ENCODE data around the gene PFKM.

DNA sequence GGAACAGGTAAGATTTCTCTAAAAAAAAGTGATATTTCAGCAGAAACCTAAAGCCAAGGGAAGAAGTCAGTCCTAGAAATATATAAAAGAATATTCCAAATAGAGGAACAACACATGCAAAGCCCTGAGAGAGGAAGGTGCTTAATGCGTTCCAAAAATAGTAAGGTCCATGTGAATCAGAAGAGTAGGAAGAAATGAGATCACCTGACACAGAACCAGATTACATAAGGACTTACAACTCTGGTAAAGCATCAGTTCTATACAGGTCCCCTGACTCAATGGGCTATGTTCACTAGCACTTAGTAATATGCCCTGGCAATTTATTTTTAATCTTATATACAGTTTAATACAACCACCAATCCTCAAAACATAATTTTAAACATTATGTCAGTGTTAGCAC is 43.3 kb upstream of the PFKM start:
- TF ChIP-seq, protein P1, sequence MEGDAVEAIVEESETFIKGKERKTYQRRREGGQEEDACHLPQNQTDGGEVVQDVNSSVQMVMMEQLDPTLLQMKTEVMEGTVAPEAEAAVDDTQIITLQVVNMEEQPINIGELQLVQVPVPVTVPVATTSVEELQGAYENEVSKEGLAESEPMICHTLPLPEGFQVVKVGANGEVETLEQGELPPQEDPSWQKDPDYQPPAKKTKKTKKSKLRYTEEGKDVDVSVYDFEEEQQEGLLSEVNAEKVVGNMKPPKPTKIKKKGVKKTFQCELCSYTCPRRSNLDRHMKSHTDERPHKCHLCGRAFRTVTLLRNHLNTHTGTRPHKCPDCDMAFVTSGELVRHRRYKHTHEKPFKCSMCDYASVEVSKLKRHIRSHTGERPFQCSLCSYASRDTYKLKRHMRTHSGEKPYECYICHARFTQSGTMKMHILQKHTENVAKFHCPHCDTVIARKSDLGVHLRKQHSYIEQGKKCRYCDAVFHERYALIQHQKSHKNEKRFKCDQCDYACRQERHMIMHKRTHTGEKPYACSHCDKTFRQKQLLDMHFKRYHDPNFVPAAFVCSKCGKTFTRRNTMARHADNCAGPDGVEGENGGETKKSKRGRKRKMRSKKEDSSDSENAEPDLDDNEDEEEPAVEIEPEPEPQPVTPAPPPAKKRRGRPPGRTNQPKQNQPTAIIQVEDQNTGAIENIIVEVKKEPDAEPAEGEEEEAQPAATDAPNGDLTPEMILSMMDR (IDR thresholded peaks at IDR 0.05; ENCODE audit: low read depth, low read length, poor library complexity, severe bottlenecking): no peak
- no peak for TF ChIP-seq EZH2phosphoT487 (IDR thresholded peaks at IDR 0.05; ENCODE audit: borderline replicate concordance, low read length)

Data from DOHH2 (cell line).